ENCODE results near the gene GID8. TPM values are rescaled to one million over a fixed set of nuclear protein-coding genes. Genes with fewer than 3 reads are reported as not detected.

GID8 gene
- total and polyA plus RNA-seq, 4 donors = 8.9 to 23.7 (median 18.5) TPM

GRCh38 chr20:62953839-62954703 is 16.1 kb downstream of the GID8 start:
- H3K27me3 ChIP-seq (ENCODE audit: control insufficient read depth in 1 of 2, insufficient read depth in 2 of 2, low read length in 1 of 2) = no peaks in the 10 kb centered on the region
- intact Hi-C loops (cut with DNase I) = loop anchor here in 1 of 2 donors (10.0 kb wide), 1 partner anchor 149 kb away; the partner anchor contains the start of gene OGFR
- H3K4me3 ChIP-seq (ENCODE audit: low read length in 2 of 2) = no peak overlapping the region
- H3K4me1 ChIP-seq (ENCODE audit: control insufficient read depth in 1 of 2, insufficient read depth in 2 of 2, low read length in 2 of 2) = no peaks in the 10 kb centered on the region
- H3K36me3 ChIP-seq (ENCODE audit: control insufficient read depth in 1 of 2, insufficient read depth in 2 of 2, low read length in 1 of 2) = no peaks in the 10 kb centered on the region
- peak; percentile 81 for ATAC-seq (ENCODE audit: low FRiP score)
- 5 to 6% methylated on average over 30 to 32 of the region's 32 CpGs for WGBS, 2 donors
- peak overlapping the region; percentile 28 to 84 for H3K27ac ChIP-seq (ENCODE audit: low read depth in 1 of 2, low read length in 2 of 2)
- peak; percentile 92 for DNase-seq
- H3K9me3 ChIP-seq (ENCODE audit: control insufficient read depth, low read length) = no peaks in the 10 kb centered on the region

- Histone ChIP-seq H3K36me3 (ENCODE audit: control insufficient read depth in 1 of 2, insufficient read depth in 2 of 2, low read length in 1 of 2) (no peaks in the 10 kb centered on the region), H3K4me3 (ENCODE audit: low read length in 2 of 2) (no peak overlapping the region), H3K27me3 (ENCODE audit: control insufficient read depth in 1 of 2, insufficient read depth in 2 of 2, low read length in 1 of 2) (no peaks in the 10 kb centered on the region), H3K9me3 (ENCODE audit: control insufficient read depth, low read length) (no peaks in the 10 kb centered on the region), H3K27ac (ENCODE audit: low read depth in 1 of 2, low read length in 2 of 2) (no peak overlapping the region), H3K4me1 (ENCODE audit: control insufficient read depth in 1 of 2, insufficient read depth in 2 of 2, low read length in 2 of 2) (no peaks in the 10 kb centered on the region)
- peak in 1 of 2 donors; percentile 43 for DNase-seq
- intact Hi-C loops (cut with DNase I) = loop anchor here in 1 of 2 donors (10.0 kb wide), 1 partner anchor 151 kb away; the partner anchor contains the start of gene OGFR
- WGBS, 2 donors = 82 to 86% methylated on average over 23 of the region's 23 CpGs
- ATAC-seq (ENCODE audit: low FRiP score) = no peak
Observed at GRCh38 chr20:62955519-62956386, 17.8 kb downstream of the GID8 start.

GRCh38 chr20:62956387-62957135 is 18.6 kb downstream of the GID8 start:
- no peaks in the 10 kb centered on the region for H3K9me3 ChIP-seq (ENCODE audit: control insufficient read depth, low read length)
- DNase-seq (peak in 1 of 2 donors; percentile 40), ATAC-seq (ENCODE audit: low FRiP score) (no peak)
- H3K4me3 ChIP-seq (ENCODE audit: low read length in 2 of 2) = no peak overlapping the region
- WGBS, 2 donors = 91 to 93% methylated on average over 25 of the region's 25 CpGs
- no peaks in the 10 kb centered on the region for H3K4me1 ChIP-seq (ENCODE audit: control insufficient read depth in 1 of 2, insufficient read depth in 2 of 2, low read length in 2 of 2)
- no peaks in the 10 kb centered on the region for H3K27me3 ChIP-seq (ENCODE audit: control insufficient read depth in 1 of 2, insufficient read depth in 2 of 2, low read length in 1 of 2)
- H3K27ac ChIP-seq (ENCODE audit: low read depth in 1 of 2, low read length in 2 of 2) = no peak overlapping the region
- intact Hi-C loops (cut with DNase I) = loop anchor here in 1 of 2 donors (10.0 kb wide), 1 partner anchor 152 kb away; the partner anchor contains the start of gene OGFR
- H3K36me3 ChIP-seq (ENCODE audit: control insufficient read depth in 1 of 2, insufficient read depth in 2 of 2, low read length in 1 of 2) = no peaks in the 10 kb centered on the region

GRCh38 chr20:62957136-62958117 is 19.5 kb downstream of the GID8 start:
- Histone ChIP-seq H3K27ac (ENCODE audit: low read depth in 1 of 2, low read length in 2 of 2) (no peak overlapping the region), H3K36me3 (ENCODE audit: control insufficient read depth in 1 of 2, insufficient read depth in 2 of 2, low read length in 1 of 2) (no peaks in the 10 kb centered on the region), H3K4me1 (ENCODE audit: control insufficient read depth in 1 of 2, insufficient read depth in 2 of 2, low read length in 2 of 2) (no peaks in the 10 kb centered on the region), H3K27me3 (ENCODE audit: control insufficient read depth in 1 of 2, insufficient read depth in 2 of 2, low read length in 1 of 2) (no peaks in the 10 kb centered on the region), H3K9me3 (ENCODE audit: control insufficient read depth, low read length) (no peaks in the 10 kb centered on the region), H3K4me3 (ENCODE audit: low read length in 2 of 2) (no peak overlapping the region)
- intact Hi-C loops (cut with DNase I) = loop anchor here in 1 of 2 donors (10.0 kb wide), 1 partner anchor 153 kb away; the partner anchor contains the start of gene OGFR
- ATAC-seq (ENCODE audit: low FRiP score) (no peak), DNase-seq (peak in 1 of 2 donors; percentile 40)
- WGBS, 2 donors = 93 to 97% methylated on average over 36 of the region's 36 CpGs

- Histone ChIP-seq H3K4me3 (ENCODE audit: low read length in 2 of 2) (no peak overlapping the region), H3K27ac (ENCODE audit: low read depth in 1 of 2, low read length in 2 of 2) (no peak overlapping the region), H3K27me3 (ENCODE audit: control insufficient read depth in 1 of 2, insufficient read depth in 2 of 2, low read length in 1 of 2) (no peaks in the 10 kb centered on the region), H3K36me3 (ENCODE audit: control insufficient read depth in 1 of 2, insufficient read depth in 2 of 2, low read length in 1 of 2) (peaks cover 0 to 2% of the 10 kb centered on the region in 2 donors), H3K9me3 (ENCODE audit: control insufficient read depth, low read length) (no peaks in the 10 kb centered on the region), H3K4me1 (ENCODE audit: control insufficient read depth in 1 of 2, insufficient read depth in 2 of 2, low read length in 2 of 2) (no peaks in the 10 kb centered on the region)
- WGBS, 2 donors = 84 to 86% methylated on average over 10 of the region's 10 CpGs
- DNase-seq (no peak), ATAC-seq (ENCODE audit: low FRiP score) (no peak)
- intact Hi-C loops (cut with DNase I) = loop anchor here in 1 of 2 donors (10.0 kb wide), 1 partner anchor 154 kb away; the partner anchor contains the start of gene OGFR
Observed at GRCh38 chr20:62958388-62959100, 20.6 kb downstream of the GID8 start.

GRCh38 chr20:62959101-62959971 is 21.4 kb downstream of the GID8 start:
- WGBS, 2 donors = 84 to 88% methylated on average over 43 of the region's 43 CpGs
- intact Hi-C loops (cut with DNase I) = loop anchor here in 1 of 2 donors (10.0 kb wide), 1 partner anchor 155 kb away; the partner anchor contains the start of gene OGFR

More at GRCh38 chr20:62959101-62959971, 21.4 kb downstream of the GID8 start:
- Histone ChIP-seq H3K4me1 (ENCODE audit: control insufficient read depth in 1 of 2, insufficient read depth in 2 of 2, low read length in 2 of 2) (no peaks in the 10 kb centered on the region), H3K4me3 (ENCODE audit: low read length in 2 of 2) (no peak overlapping the region), H3K9me3 (ENCODE audit: control insufficient read depth, low read length) (no peaks in the 10 kb centered on the region), H3K27me3 (ENCODE audit: control insufficient read depth in 1 of 2, insufficient read depth in 2 of 2, low read length in 1 of 2) (no peaks in the 10 kb centered on the region), H3K36me3 (ENCODE audit: control insufficient read depth in 1 of 2, insufficient read depth in 2 of 2, low read length in 1 of 2) (peaks cover 0 to 2% of the 10 kb centered on the region in 2 donors), H3K27ac (ENCODE audit: low read depth in 1 of 2, low read length in 2 of 2) (no peak overlapping the region)
- no peak for DNase-seq
- no peak for ATAC-seq (ENCODE audit: low FRiP score)
